GM12892 (cell line): ENCODE data around the gene SULT1C2.
"Not testable (repeated sequence)": the region's sequence is repeated elsewhere in the genome, so short reads cannot be mapped to it uniquely, and the experiment has no call there.

ENCODE experiments used
- DNase-seq: peaks from one replicate; pipeline ENCODE4 v3.0.0; 2011; ENCODE audit not compliant: insufficient read length
- FAIRE-seq: peaks from 2 replicates; lab custom pipeline; 2011; peaks lifted over from hg19 to GRCh38; lab: Jason Lieb, UNC
- POLR2A ChIP-seq: IDR thresholded peaks from 2 replicates; pipeline ENCODE4 v1.6.1; 2011; ENCODE audit warnings: low read depth, low read length, control low read depth
- POLR2AphosphoS5 ChIP-seq: IDR thresholded peaks from 2 replicates; pipeline ENCODE4 v1.6.1; 2011; ENCODE audit warnings: low read depth, low read length, control low read depth
- TAF1 ChIP-seq: IDR thresholded peaks from 2 replicates; pipeline ENCODE4 v1.6.1; 2011; ENCODE audit warnings: low read depth, mild to moderate bottlenecking, control low read depth, low read length, borderline replicate concordance

Gene SULT1C2

DNA sequence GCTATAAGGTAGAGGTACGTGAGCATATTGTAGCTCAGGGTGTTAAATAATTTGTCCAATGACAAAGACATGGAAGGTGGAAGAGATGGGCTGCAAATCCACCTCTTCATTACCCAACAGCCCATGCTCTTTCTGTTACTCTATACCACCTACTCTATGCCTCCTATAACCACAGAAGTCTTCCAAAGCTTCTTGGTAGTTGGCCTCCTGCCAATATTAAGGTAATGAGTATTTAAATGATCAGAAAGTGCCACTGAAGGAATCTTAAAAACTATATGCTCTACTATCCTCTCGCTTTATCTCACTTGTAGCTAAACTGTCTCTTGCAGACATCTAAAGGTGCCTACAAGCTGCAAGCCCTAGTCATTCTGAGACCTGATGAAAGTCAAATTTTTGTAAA lies 41.1 kb downstream of the SULT1C2 start:
- no peak for TF ChIP-seq POLR2AphosphoS5
- TF ChIP-seq POLR2A: no peak
- no peak for TF ChIP-seq TAF1
- FAIRE-seq (no peak), DNase-seq (no peak)

DNA sequence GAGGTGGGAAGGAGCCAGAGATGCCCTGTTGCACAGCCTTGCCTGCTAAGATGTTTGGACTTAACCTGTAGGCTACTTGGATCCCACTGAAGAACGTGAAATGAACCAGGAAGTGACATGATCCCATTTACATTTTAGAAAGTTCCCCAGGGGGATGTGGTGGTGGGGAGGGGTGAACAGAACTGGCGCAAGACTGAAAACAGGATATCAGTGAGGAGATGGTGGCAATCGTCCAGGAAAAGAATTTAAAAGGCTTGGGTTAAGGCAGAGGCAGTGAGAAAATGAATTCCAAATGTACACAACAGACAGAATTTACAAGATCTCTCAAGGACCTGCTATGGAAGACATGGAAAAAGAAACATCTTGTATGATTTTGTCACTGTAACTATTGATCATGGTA lies 42.3 kb downstream of the SULT1C2 start:
- FAIRE-seq (no peak), DNase-seq (no peak)
- no peak for TF ChIP-seq POLR2A

DNA sequence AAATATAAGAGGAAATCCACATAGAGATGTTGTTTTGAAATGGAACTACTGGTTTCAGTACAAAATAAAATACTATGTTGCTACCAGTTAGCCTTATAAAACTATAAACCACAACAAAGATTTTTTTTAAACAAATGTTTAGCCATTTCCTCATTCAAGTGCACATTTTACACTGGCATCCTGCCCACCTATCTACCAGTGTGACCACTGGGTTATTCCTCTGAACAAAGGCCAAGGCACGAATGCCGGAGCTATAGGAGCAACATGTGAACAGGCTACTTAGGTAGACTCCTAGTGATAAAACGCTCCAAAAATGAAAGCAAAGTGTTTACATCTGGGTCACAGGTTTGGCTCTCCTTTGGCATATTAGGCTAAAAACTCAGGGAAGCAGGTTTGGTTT lies 57.3 kb downstream of the SULT1C2 start:
- FAIRE-seq: no peak
- DNase-seq: no peak
- TF ChIP-seq POLR2A (no peak), TAF1 (no peak), POLR2AphosphoS5 (no peak)

- TF ChIP-seq POLR2A: no peak
- TF ChIP-seq POLR2AphosphoS5: no peak
- TF ChIP-seq TAF1: no peak
- FAIRE-seq: no peak
These were observed 58.1 kb downstream of the SULT1C2 start for GRCh38 chr2:108346827-108347226.

DNA sequence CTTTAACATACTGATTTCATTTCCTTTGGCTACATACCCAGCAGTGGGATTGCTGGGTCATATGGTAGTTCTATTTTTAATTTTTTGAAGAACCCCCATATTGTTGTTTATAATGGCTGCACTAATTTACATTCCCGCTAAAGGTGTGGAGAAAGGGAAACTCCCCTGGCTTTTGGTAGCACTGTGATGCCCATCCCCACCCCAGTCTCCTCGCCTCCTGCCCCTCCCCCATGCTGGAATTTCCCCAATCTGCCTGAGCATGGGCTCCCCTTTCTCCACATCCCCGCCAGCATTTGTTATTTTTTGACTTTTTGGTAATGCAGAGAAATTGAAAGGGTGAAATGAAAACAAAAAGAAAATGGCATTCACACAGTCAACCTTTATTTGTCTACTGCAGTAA lies 59.1 kb downstream of the SULT1C2 start:
- TF ChIP-seq TAF1 (no peak), POLR2A (no peak), POLR2AphosphoS5 (no peak)
- DNase-seq: no peak
- no peak for FAIRE-seq

More at GRCh38 chr2:108346827-108347226, 58.1 kb downstream of the SULT1C2 start:
- no peak for DNase-seq

GRCh38 chr2:108348816-108349570 lies 60.3 kb downstream of the SULT1C2 start:
- TF ChIP-seq POLR2A (no peak), POLR2AphosphoS5 (no peak), TAF1 (no peak)
- no peak for DNase-seq
- FAIRE-seq: no peak

DNA sequence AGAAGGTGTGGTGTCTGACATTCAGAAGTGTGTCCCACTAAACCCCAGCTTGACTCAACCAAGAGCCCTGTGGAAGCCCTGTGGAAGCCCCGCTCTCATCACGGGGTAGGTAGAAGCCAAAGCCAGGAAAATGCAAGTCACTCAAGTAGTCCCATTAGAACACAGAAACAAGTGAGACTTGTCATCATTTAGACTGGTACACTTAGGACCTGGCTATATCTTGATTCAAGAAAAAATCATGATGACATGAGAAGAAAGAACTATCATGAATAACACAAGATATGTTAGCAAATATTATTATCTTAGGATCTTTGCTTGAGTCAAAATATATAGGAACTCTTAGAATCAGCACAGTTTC lies 60.9 kb downstream of the SULT1C2 start:
- TF ChIP-seq POLR2A (no peak), TAF1 (no peak), POLR2AphosphoS5 (no peak)
- no peak for DNase-seq
- FAIRE-seq: no peak

DNA sequence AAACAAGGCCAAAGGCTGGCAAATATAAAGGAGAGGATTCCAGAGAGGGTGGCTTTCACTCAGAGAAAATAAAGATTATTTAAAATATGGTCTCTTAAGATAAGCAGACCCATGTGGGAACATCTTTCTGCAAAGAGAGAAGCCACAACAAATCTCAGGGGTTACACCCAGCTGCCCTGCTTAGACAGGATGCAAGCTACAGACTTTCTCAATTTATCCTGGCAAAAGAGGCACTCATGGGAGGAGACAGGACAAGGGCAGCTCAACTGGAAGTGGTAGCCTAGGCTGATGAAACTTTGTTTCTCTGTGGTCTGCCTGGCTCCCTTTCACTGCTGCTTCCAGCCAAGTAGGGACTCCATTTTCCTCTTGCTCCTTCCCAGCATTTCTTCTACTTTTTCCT lies 63.2 kb downstream of the SULT1C2 start:
- TF ChIP-seq POLR2A (no peak), TAF1 (no peak)
- no peak for FAIRE-seq
- DNase-seq: no peak

DNA sequence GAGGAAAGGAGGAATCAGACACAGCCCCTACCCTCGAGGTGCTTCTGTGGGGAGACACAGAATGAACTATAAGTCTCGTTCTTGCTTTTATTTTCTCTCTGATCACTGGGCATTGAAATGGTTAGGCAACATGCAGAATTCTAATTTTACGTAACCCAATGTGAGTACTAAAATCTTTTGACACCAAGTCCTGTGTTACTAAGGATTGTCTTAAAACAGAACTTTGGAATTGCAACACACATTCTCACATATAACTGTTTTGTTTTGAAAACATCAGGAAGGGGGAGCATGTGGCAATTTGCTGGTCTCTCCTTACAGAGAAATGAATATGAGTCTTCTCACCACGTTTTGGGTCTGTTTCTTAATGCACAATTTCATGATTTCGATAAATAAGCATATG lies 65.4 kb downstream of the SULT1C2 start:
- no peak for DNase-seq
- no peak for TF ChIP-seq POLR2A
- TF ChIP-seq TAF1: no peak
- no peak for TF ChIP-seq POLR2AphosphoS5
- no peak for FAIRE-seq

- no peak for FAIRE-seq
- no peak for TF ChIP-seq POLR2AphosphoS5
- no peak for TF ChIP-seq TAF1
- TF ChIP-seq POLR2A: 0 out of 2 replicates have a peak, but pooled peaks have one; percentile 21
- DNase-seq: no peak
These were observed 67.4 kb downstream of the SULT1C2 start for GRCh38 chr2:108355906-108356734.

- DNase-seq, FAIRE-seq: not testable (repeated sequence)
These were observed 70.6 kb downstream of the SULT1C2 start for GRCh38 chr2:108359336-108359735.
